ENCODE results near the gene DDAH2.
A peak's percentile ranks its signal among the peaks of the same experiment; 100 is the strongest.

The DDAH2 gene

GRCh38 chr6:31728767-31729514 lies at the start of gene DDAH2:
Gene DDAH2 (minus strand): TSS chr6:31729299. CDS start chr6:31729161, 138 bp downstream.
- DNase-seq (ENCODE audit: low read depth), result no peak

- no peak for DNase-seq (ENCODE audit: low read depth)
Measured at GRCh38 chr6:31778193-31778592, 49.1 kb upstream of the DDAH2 start.

DNA sequence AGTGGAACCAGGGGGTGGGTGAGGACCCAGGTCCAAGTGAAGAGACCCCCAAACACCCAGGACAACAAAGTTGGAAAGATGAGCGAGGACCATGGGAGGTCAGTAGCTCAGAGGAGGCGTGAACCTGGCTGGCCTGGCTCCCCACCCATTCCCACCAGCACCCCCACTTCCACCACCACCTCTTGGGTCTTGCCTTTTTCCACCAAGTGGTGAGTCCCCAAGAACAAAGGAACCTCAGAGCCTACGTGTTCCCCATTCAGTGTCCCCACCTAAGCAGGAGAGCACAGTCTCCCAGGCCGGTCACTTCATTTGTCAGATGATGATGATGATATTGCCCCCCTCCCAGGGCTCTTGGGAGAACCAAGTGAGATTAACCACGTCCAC lies 48.6 kb upstream of the DDAH2 start:
- DNase-seq (ENCODE audit: low read depth), result no peak

- DNase-seq (ENCODE audit: low read depth), result peak; percentile 67
Measured at GRCh38 chr6:31776989-31777666, 48.0 kb upstream of the DDAH2 start, which contains the start of gene VWA7. Gene VWA7 (minus strand): TSS chr6:31777328. CDS start chr6:31776779, 549 bp downstream.

DNA sequence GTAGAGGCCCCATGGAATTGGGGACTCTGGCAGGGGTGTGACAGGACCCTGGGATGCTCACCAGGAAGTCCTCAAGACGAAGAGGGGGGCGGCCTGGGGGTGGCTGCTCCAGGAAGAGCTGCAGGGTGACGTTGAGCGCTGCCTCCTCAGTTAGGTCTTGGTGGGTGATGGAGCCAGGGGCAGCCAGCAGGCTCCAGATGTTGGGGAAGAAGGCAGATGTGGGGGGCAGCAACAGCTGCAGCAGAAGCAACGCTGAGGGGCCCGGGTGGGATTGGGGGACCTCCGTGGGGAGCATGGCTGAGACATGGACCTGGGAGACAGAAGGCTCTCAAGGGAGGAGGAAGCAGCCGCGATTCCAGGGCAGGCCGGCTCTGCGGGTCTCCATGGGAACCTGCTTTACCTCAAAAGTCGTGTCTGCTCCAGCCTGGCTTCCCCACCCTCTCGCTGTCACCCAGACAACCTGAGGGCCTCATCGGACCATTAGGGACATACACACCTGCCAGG lies 47.4 kb upstream of the DDAH2 start:
- DNase-seq (ENCODE audit: low read depth), result no peak

DNA sequence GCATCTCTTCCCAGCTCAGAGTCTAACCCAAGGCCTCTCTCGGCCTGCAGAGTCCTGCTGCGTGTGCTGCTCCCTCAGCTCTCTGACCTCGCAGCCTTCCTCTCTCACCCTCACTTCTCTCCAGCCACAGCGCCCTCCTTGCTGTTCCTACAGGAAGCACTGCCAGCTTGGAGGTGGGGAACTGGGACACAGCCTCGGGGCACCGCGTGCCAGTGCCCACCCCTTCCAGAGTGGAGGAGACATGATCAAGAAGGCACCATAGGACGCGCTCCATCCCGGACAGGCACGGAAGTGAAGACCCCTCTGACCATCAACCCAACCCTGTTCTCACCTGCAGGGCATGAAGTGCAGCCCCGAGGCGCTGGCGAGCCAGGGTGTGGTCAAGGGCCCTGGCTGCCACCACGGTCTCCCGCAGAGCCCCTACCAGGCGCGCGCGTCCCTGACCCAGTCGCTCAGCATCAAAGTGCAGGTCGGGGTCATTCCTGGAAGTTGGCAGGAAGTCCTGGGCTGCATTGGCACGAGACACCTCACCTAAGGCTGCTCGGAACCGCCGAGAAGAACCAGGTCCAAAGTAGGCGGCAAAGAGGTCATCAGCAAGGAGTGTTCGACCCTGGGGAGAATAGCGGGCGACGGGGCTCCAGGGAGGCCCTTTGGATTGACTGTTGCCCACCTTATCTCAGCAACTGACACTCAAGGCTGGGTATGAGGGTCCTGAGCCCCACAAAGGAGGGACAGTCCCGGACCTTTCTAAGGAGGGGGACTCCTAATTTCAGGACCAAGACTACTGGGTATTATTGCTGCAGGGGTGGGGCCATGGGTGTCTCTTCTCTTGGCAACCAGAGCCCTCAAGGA lies 46.8 kb upstream of the DDAH2 start:
- DNase-seq (ENCODE audit: low read depth), result no peak

DNA sequence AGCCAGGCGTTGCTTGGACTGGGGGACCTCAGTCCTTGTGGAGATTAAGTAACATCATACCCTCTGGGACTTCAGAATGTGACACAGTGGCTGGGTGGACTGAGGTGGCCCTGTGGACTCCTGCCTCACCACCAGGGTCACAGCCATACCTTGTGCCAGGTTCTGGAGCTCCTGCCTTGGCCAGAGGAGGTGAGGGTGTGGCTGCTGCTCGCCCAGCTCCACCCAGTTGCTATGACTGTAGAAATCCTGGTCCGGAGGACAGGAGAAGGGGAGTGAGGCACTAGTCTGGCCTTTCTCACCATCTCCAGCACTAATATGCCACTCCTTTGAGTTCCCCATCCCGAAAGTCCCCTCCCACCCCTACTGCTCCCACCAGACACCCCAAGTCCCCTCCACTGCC lies 46.1 kb upstream of the DDAH2 start:
- no peak for DNase-seq (ENCODE audit: low read depth)

DNA sequence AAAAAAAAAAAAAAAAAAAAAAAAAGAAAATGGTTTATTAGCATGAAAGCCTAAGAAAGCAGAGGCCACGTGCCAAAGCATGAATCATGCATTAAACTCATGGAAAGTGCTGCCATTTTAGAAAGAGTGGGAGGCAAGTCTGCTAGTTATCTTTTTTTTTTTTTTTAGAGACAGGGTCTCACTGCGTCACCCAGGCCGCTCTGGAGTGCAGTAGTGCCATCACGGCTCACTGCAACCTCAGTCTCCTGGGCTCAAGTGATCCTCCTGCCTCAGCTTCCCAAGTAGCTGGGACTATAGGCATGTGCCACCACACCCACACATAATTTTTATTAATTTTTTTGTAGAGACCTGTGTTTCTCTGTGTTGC lies 42.9 kb upstream of the DDAH2 start:
- no peak for DNase-seq (ENCODE audit: low read depth)

DNA sequence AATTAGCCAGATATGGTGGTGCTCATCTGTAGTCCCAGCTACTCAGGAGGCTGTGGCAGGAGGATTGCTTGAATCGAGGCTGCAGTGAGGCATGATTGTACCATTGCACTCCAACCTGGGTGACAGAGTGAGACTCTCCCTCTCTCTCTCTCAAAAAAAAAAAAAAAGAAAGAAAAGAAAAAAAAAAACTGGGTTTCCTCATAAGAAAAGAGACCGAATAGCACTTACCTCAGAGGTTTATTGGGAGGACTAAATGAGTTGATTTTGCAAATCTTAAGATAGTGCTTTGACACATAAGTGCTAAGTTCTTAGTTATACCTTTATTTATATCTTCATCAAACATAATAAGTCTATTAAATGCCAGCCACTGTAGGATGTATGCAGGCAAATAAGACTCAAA lies 41.8 kb upstream of the DDAH2 start:
- no peak for DNase-seq (ENCODE audit: low read depth)

DNA sequence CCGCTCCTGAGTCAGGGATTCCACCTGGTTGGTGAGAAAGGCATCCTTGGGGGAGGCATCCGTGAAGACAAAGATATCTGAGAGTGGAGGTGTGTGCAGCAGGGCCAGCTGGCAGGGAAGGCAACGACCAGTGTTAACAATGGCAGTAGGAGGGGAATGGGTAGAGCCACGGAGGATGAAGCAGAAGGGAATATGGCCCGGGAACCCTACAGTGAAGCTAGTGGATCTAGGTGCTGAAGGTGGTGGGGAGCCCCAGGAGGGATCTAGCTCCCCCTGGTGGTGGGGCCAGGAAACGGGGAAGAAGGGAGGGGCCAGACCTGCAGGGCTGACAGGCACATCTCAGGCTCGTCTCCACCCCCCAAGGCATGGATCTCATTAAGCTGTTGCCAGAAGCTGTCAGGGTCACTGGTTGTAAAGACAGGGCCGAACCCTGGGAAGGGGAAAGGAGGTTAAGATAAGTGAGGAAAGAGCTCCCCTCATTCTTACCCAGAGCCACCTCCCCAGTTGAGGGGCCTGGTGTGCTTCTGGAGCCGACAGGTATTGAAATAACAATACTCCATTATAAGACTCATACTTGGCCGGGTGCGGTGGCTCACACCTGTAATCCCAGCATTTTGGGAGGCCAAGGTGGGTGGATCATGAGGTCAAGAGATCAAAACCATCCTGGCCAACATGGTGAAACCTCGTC lies 40.7 kb upstream of the DDAH2 start:
- peak; percentile 76 for DNase-seq (ENCODE audit: low read depth)

- DNase-seq (ENCODE audit: low read depth), result no peak
Measured at GRCh38 chr6:31768363-31769257, 39.5 kb upstream of the DDAH2 start.

GRCh38 chr6:31767096-31767645 lies 38.1 kb upstream of the DDAH2 start:
- no peak for DNase-seq (ENCODE audit: low read depth)

GRCh38 chr6:31765910-31766794 lies 37.1 kb upstream of the DDAH2 start:
- DNase-seq (ENCODE audit: low read depth), result no peak

GRCh38 chr6:31765559-31765909 lies 36.4 kb upstream of the DDAH2 start:
- DNase-seq (ENCODE audit: low read depth), result no peak

DNA sequence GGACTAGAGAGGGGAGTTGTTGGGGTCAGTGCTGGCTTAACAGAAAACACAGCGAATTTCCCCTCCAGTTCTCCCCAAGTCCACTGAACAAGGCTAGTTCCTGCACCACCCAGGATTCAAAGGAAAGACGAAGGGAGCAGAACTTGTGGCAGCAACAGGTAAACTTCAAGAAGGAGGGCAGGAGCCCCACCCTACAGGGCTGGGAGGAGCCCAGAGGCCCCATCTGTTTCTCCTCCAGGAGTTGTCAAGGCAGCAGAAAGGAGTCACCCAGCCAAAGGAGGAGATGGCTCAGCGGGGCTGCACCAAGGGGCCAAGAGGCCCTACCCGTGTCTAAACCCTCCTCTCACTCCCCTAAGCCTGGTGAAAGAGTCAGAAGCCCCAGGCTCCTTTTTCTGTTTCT lies 35.1 kb upstream of the DDAH2 start:
- no peak for DNase-seq (ENCODE audit: low read depth)

DNA sequence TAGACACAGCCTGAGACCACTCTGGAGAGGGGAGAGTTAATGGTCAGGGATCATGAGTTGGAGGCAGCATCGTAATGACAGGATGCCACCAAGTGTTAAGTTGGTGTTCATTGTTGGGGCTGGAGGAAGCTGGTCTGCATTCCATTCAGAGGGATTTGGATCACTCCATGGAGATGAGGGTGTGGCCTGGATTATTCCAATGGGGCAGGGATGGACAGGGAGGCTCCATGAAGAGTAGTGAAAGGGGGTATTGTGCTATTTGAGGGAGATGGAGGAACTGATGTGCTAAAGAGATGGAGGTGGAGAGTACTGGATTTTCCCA lies 34.5 kb upstream of the DDAH2 start:
- no peak for DNase-seq (ENCODE audit: low read depth)

DNA sequence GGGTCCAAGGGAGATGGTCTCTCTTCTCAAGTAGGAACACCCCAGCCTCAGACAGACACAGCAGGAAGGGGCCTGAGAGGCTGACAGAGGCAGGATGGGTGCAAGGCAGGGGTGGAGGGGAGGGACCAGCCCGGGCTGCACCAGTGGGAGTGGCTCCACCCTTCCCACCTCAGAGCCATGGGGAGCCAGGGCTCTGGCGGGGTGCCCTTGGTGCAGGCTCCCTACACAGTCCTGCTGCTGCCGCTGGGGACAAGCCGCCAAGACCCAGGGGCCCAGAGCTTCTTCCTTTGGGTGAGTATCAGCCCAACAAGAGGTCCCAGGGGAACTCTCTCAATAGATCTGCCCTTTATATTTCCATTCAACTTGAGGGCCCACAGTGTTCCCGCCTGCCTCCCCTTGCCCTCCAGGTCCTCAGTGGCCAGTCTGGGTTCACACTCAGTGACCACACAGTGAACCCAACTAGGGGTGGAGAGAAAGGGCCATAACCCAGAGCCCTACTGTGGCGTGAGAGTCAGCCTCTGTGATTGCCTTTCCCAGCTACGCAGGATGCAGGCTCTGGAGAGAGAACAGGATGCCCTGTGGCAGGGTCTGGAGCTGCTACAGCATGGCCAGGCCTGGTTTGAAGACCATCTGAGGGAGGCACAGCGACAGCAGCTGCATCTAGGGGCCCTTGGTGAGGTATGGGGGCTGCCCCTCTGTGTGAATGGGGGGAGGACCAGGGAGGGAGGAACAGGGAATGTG lies 33.9 kb upstream of the DDAH2 start:
- no peak for DNase-seq (ENCODE audit: low read depth)

DNA sequence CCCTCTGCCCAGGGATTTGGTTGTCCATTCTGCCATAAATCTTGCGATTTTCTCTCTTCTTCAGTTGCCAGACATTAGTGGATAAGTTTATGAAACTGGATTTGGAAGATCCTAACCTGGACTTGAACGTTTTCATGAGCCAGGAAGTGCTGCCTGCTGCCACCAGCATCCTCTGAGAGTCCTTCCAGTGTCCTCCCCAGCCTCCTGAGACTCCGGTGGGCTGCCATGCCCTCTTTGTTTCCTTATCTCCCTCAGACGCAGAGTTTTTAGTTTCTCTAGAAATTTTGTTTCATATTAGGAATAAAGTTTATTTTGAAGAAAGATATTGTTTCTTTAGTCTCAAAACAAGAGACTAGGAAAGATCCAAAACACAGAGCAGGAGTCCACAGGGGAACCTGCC lies 33.3 kb upstream of the DDAH2 start, which contains the start of gene SAPCD1:
SAPCD1 (plus strand) TSS at position 301 of the 400 bp plus-strand sequence. CDS start 399 bp downstream, outside the sequence.
- DNase-seq (ENCODE audit: low read depth), result no peak

- DNase-seq (ENCODE audit: low read depth), result no peak
Measured at GRCh38 chr6:31761343-31761742, 32.2 kb upstream of the DDAH2 start.

Measured in activated T-cell treated with anti-CD3 and anti-CD28 coated beads for 24 hours (primary cell).